Measurements from ENCODE around the gene DHX8. TPM values are rescaled to one million over a fixed set of nuclear protein-coding genes. Genes with fewer than 3 reads are reported as not detected.
A peak's percentile ranks its signal among the peaks of the same experiment; 100 is the strongest.

DHX8 gene
- total RNA-seq, 1 experiment from 2014 or later = 94.8 TPM

- Mint-ChIP-seq H3K36me3 (ENCODE audit: insufficient read depth, unreplicated experiment) (peaks cover 40% of the 10 kb centered on the region), H3K9me3 (ENCODE audit: low read depth, unreplicated experiment) (no peaks in the 10 kb centered on the region), H3K27me3 (ENCODE audit: unreplicated experiment) (no peaks in the 10 kb centered on the region), H3K4me1 (ENCODE audit: low read depth, unreplicated experiment) (peaks cover 43% of the 10 kb centered on the region), H3K27ac (ENCODE audit: unreplicated experiment) (no peak overlapping the region), H3K4me3 (ENCODE audit: low read depth, unreplicated experiment) (no peak overlapping the region)
- TF ChIP-seq, protein P1, sequence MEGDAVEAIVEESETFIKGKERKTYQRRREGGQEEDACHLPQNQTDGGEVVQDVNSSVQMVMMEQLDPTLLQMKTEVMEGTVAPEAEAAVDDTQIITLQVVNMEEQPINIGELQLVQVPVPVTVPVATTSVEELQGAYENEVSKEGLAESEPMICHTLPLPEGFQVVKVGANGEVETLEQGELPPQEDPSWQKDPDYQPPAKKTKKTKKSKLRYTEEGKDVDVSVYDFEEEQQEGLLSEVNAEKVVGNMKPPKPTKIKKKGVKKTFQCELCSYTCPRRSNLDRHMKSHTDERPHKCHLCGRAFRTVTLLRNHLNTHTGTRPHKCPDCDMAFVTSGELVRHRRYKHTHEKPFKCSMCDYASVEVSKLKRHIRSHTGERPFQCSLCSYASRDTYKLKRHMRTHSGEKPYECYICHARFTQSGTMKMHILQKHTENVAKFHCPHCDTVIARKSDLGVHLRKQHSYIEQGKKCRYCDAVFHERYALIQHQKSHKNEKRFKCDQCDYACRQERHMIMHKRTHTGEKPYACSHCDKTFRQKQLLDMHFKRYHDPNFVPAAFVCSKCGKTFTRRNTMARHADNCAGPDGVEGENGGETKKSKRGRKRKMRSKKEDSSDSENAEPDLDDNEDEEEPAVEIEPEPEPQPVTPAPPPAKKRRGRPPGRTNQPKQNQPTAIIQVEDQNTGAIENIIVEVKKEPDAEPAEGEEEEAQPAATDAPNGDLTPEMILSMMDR (IDR thresholded peaks at IDR 0.05; ENCODE audit: unreplicated experiment) = no peak
- CTCF ChIA-PET = interaction anchor here (0.7 kb wide), 2 partner anchors 14 to 18 kb away, joined by 3 to 4 read pairs; no protein-coding TSS in a partner anchor
- intact Hi-C loops (cut with micrococcal nuclease; ENCODE audit: unreplicated experiment) = no loop called here
- BruUV-seq (replicated peaks) = no TSS peak
- no peak for DNase-seq
These were observed 57.3 kb downstream of the DHX8 start for GRCh38 chr17:43540821-43541674.

- BruUV-seq (replicated peaks) = no TSS peak
- Mint-ChIP-seq H3K4me1 (ENCODE audit: low read depth, unreplicated experiment) (peaks cover 42% of the 10 kb centered on the region), H3K27ac (ENCODE audit: unreplicated experiment) (no peak overlapping the region), H3K27me3 (ENCODE audit: unreplicated experiment) (no peaks in the 10 kb centered on the region), H3K4me3 (ENCODE audit: low read depth, unreplicated experiment) (no peak overlapping the region), H3K36me3 (ENCODE audit: insufficient read depth, unreplicated experiment) (peaks cover 46% of the 10 kb centered on the region), H3K9me3 (ENCODE audit: low read depth, unreplicated experiment) (no peaks in the 10 kb centered on the region)
- intact Hi-C loops (cut with micrococcal nuclease; ENCODE audit: unreplicated experiment) = no loop called here
- TF ChIP-seq, protein P1 (IDR thresholded peaks at IDR 0.05; ENCODE audit: unreplicated experiment) = no peak
- CTCF ChIA-PET = interaction anchor here (0.6 kb wide), 1 partner anchor 88 kb away, joined by 4 read pairs; no protein-coding TSS in a partner anchor
- no peak for DNase-seq
These were observed 59.1 kb downstream of the DHX8 start for GRCh38 chr17:43542859-43543258.

- no peak for DNase-seq
- CTCF ChIA-PET = interaction anchor here (0.6 to 0.7 kb wide), 3 partner anchors 36 to 88 kb away, joined by 3 to 4 read pairs (median 4); partner anchors contain the start of gene DHX8
- TF ChIP-seq, protein P1 (IDR thresholded peaks at IDR 0.05; ENCODE audit: unreplicated experiment) = no peak
- Mint-ChIP-seq H3K27me3 (ENCODE audit: unreplicated experiment) (no peaks in the 10 kb centered on the region), H3K36me3 (ENCODE audit: insufficient read depth, unreplicated experiment) (peaks cover 46% of the 10 kb centered on the region), H3K27ac (ENCODE audit: unreplicated experiment) (no peak overlapping the region), H3K4me1 (ENCODE audit: low read depth, unreplicated experiment) (peaks cover 42% of the 10 kb centered on the region), H3K9me3 (ENCODE audit: low read depth, unreplicated experiment) (no peaks in the 10 kb centered on the region), H3K4me3 (ENCODE audit: low read depth, unreplicated experiment) (peak overlapping the region; percentile 83)
- intact Hi-C loops (cut with micrococcal nuclease; ENCODE audit: unreplicated experiment) = no loop called here
- no TSS peak for BruUV-seq (replicated peaks)
These were observed 59.5 kb downstream of the DHX8 start for GRCh38 chr17:43543300-43543699.

DNA sequence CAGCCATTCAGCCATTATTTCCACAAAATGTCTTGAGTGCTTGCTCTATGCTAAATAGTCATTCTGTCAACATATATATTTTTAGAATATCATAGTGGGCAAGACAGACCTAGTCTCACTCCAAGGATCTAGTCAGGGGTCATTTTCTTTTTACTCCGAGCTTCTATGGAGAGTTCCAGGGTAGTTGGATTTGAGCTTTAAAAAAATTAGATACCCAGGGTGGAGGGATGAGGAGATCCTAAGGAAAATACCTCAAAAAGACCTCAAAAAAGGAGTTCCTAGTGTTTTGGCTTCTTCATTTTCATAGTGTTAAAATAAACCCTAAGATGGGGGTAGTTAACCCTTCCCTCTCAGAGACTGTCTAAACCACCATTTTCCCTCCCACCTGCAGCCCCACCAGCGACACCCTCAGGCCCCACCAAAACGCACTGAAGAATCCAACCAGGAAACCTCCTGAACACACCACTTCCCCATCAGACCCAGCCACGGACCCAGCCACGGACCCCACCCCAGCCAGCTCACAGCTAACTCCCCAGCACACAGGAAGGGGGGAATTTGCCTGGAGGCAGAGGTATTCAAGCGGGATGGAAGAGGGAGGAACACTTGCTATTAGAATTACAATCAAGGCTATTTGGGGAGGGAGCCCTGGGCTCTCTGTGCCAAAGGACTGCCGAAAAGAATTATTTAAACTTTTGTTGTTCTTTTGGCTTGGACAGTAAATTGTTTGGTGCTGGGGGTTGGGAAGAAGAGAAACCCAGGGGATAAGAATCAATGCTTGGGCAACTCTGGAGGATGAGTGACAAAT lies 60.2 kb downstream of the DHX8 start:
- CTCF ChIA-PET = interaction anchor here (0.7 kb wide), 2 partner anchors 36 to 60 kb away, joined by 3 to 4 read pairs; partner anchors contain the start of gene DHX8
- intact Hi-C loops (cut with micrococcal nuclease; ENCODE audit: unreplicated experiment) = no loop called here
- Mint-ChIP-seq H3K27ac (ENCODE audit: unreplicated experiment) (peak overlapping the region; percentile 94), H3K4me3 (ENCODE audit: low read depth, unreplicated experiment) (peak overlapping the region; percentile 83), H3K4me1 (ENCODE audit: low read depth, unreplicated experiment) (peaks cover 42% of the 10 kb centered on the region), H3K9me3 (ENCODE audit: low read depth, unreplicated experiment) (no peaks in the 10 kb centered on the region), H3K27me3 (ENCODE audit: unreplicated experiment) (no peaks in the 10 kb centered on the region), H3K36me3 (ENCODE audit: insufficient read depth, unreplicated experiment) (peaks cover 46% of the 10 kb centered on the region)
- TF ChIP-seq, protein P1 (IDR thresholded peaks at IDR 0.05; ENCODE audit: unreplicated experiment) = no peak
- DNase-seq = peak; percentile 47
- TSS peak; percentile 66 for BruUV-seq (replicated peaks)

Data from Calu3 (cell line).